ENCODE data around the gene TENM3.

GRCh38 chr4:182447767-182448280, 204.6 kb downstream of the TENM3 start:
- TF ChIP-seq POLR2A (IDR thresholded peaks at IDR 0.05): no peak
- TF ChIP-seq, protein P1, sequence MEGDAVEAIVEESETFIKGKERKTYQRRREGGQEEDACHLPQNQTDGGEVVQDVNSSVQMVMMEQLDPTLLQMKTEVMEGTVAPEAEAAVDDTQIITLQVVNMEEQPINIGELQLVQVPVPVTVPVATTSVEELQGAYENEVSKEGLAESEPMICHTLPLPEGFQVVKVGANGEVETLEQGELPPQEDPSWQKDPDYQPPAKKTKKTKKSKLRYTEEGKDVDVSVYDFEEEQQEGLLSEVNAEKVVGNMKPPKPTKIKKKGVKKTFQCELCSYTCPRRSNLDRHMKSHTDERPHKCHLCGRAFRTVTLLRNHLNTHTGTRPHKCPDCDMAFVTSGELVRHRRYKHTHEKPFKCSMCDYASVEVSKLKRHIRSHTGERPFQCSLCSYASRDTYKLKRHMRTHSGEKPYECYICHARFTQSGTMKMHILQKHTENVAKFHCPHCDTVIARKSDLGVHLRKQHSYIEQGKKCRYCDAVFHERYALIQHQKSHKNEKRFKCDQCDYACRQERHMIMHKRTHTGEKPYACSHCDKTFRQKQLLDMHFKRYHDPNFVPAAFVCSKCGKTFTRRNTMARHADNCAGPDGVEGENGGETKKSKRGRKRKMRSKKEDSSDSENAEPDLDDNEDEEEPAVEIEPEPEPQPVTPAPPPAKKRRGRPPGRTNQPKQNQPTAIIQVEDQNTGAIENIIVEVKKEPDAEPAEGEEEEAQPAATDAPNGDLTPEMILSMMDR (IDR thresholded peaks at IDR 0.05): no peak

Measured in adrenal gland (tissue), 5 donors.